Measurements from ENCODE around the gene OR8U1. TPM values are rescaled to one million over a fixed set of nuclear protein-coding genes. Genes with fewer than 3 reads are reported as not detected.

The OR8U1 gene
- total RNA-seq = not detected

- TF ChIP-seq POLR2A (IDR thresholded peaks at IDR 0.05) = no peak
- Histone ChIP-seq H3K27ac (no peak within 1 kb of the TSS), H3K4me1 (no peaks in the 10 kb centered on the region), H3K9me3 (no peaks in the 10 kb centered on the region), H3K27me3 (no peaks in the 10 kb centered on the region), H3K4me3 (no peak within 1 kb of the TSS), H3K36me3 (no peaks in the 10 kb centered on the region)
- DNase-seq = no peak
- WGBS, 2 donors = 59 to 61% methylated on average over 2 of the region's 2 CpGs
- intact Hi-C loops (cut with DNase I) = no loop called here
Measured at GRCh38 chr11:56375324-56375723, at the start of gene OR8U1. TSS of gene OR8U1 (plus strand) at chr11:56375624. CDS start at chr11:56375624, 0 bp downstream.

- 85 to 100% methylated on average over 8 to 9 of the region's 34 CpGs for WGBS, 2 donors
- Histone ChIP-seq H3K27me3 (no peaks in the 10 kb centered on the region), H3K27ac (no peak overlapping the region), H3K36me3 (no peaks in the 10 kb centered on the region), H3K4me3 (no peak overlapping the region), H3K4me1 (no peaks in the 10 kb centered on the region), H3K9me3 (peaks cover 0 to 16% (median 0%) of the 10 kb centered on the region in 3 donors)
- DNase-seq = no peak
- TF ChIP-seq CTCF (IDR thresholded peaks at IDR 0.05) (no peak), POLR2A (IDR thresholded peaks at IDR 0.05) (no peak)
- intact Hi-C loops (cut with DNase I) = no loop called here
Measured at GRCh38 chr11:56331861-56332491, 43.4 kb upstream of the OR8U1 start.

- no peaks in the 10 kb centered on the region for H3K27me3 ChIP-seq
- intact Hi-C loops (cut with DNase I) = no loop called here
- TF ChIP-seq POLR2A (IDR thresholded peaks at IDR 0.05) = no peak
- no peak for TF ChIP-seq CTCF (IDR thresholded peaks at IDR 0.05)
- H3K27ac ChIP-seq = no peak overlapping the region
- H3K36me3 ChIP-seq = no peaks in the 10 kb centered on the region
- WGBS, 2 donors = 61 to 62% methylated on average over 3 of the region's 3 CpGs
- no peak overlapping the region for H3K4me3 ChIP-seq
- no peak for DNase-seq
- H3K9me3 ChIP-seq = peaks cover 0 to 20% (median 0%) of the 10 kb centered on the region in 3 donors
- no peaks in the 10 kb centered on the region for H3K4me1 ChIP-seq
Measured at GRCh38 chr11:56333156-56333555, 42.3 kb upstream of the OR8U1 start.

GRCh38 chr11:56340289-56340688 is 35.1 kb upstream of the OR8U1 start:
- TF ChIP-seq CTCF (IDR thresholded peaks at IDR 0.05) (no peak), POLR2A (IDR thresholded peaks at IDR 0.05) (no peak)
- Histone ChIP-seq H3K27me3 (no peaks in the 10 kb centered on the region), H3K4me1 (no peaks in the 10 kb centered on the region), H3K27ac (no peak overlapping the region), H3K4me3 (no peak overlapping the region), H3K9me3 (peaks cover 0 to 8% (median 0%) of the 10 kb centered on the region in 3 donors), H3K36me3 (no peaks in the 10 kb centered on the region)
- no peak for DNase-seq
- intact Hi-C loops (cut with DNase I) = no loop called here

- 75 to 82% methylated on average over 1 of the region's 1 CpG for WGBS, 2 donors
- no peak for DNase-seq
- Histone ChIP-seq H3K4me1 (no peaks in the 10 kb centered on the region), H3K27ac (no peak within 1 kb of the TSS), H3K27me3 (no peaks in the 10 kb centered on the region), H3K4me3 (no peak within 1 kb of the TSS), H3K9me3 (no peaks in the 10 kb centered on the region), H3K36me3 (no peaks in the 10 kb centered on the region)
- intact Hi-C loops (cut with DNase I) = no loop called here
- no peak for TF ChIP-seq POLR2A (IDR thresholded peaks at IDR 0.05)
- TF ChIP-seq CTCF (IDR thresholded peaks at IDR 0.05) = no peak
Measured at GRCh38 chr11:56345739-56346138, 29.7 kb upstream of the OR8U1 start, which contains the start of gene OR8K1. TSS of gene OR8K1 (plus strand) at chr11:56346039. CDS start at chr11:56346039, 0 bp downstream.

- intact Hi-C loops (cut with DNase I) = no loop called here
Measured at GRCh38 chr11:56353991-56354390, 21.4 kb upstream of the OR8U1 start, which contains the start of gene OR8J1. TSS of gene OR8J1 (plus strand) at chr11:56354291. CDS start at chr11:56360247, 5,956 bp downstream.

More at GRCh38 chr11:56353991-56354390, 21.4 kb upstream of the OR8U1 start, which contains the start of gene OR8J1:
- no peak for TF ChIP-seq POLR2A (IDR thresholded peaks at IDR 0.05)
- TF ChIP-seq CTCF (IDR thresholded peaks at IDR 0.05) = no peak
- H3K36me3 ChIP-seq = no peaks in the 10 kb centered on the region
- no peaks in the 10 kb centered on the region for H3K27me3 ChIP-seq
- H3K4me3 ChIP-seq = no peak within 1 kb of the TSS
- DNase-seq = no peak
- H3K4me1 ChIP-seq = no peaks in the 10 kb centered on the region
- H3K27ac ChIP-seq = no peak within 1 kb of the TSS
- H3K9me3 ChIP-seq = no peaks in the 10 kb centered on the region
- 77 to 81% methylated on average over 2 of the region's 2 CpGs for WGBS, 2 donors

Measured in esophagus squamous epithelium (tissue), 5 donors.